ENCODE measurements around the gene C22orf23.
A peak's percentile ranks its signal among the peaks of the same experiment; 100 is the strongest.

Gene C22orf23

GRCh38 chr22:37916311-37916710, 37.1 kb downstream of the C22orf23 start:
- no peaks in the 10 kb centered on the region for H3K9me3 ChIP-seq (ENCODE audit: control insufficient read depth, insufficient read depth, low read length)
- no peaks in the 10 kb centered on the region for H3K27me3 ChIP-seq (ENCODE audit: control insufficient read depth, insufficient read depth, low read length)
- no peak overlapping the region for H3K9ac ChIP-seq (ENCODE audit: low read depth, low read length)
- no peak overlapping the region for H3K4me3 ChIP-seq (ENCODE audit: low read depth, low read length)
- H3K4me1 ChIP-seq (ENCODE audit: control insufficient read depth, insufficient read depth, low read length), result no peaks in the 10 kb centered on the region
- H3K36me3 ChIP-seq (ENCODE audit: control insufficient read depth, insufficient read depth, low read length), result peaks cover 10% of the 10 kb centered on the region

GRCh38 chr22:37913233-37913721, 40.1 kb downstream of the C22orf23 start:
- Histone ChIP-seq H3K4me1 (ENCODE audit: control insufficient read depth, insufficient read depth, low read length) (peaks cover 4% of the 10 kb centered on the region), H3K9ac (ENCODE audit: low read depth, low read length) (no peak overlapping the region), H3K9me3 (ENCODE audit: control insufficient read depth, insufficient read depth, low read length) (no peaks in the 10 kb centered on the region), H3K36me3 (ENCODE audit: control insufficient read depth, insufficient read depth, low read length) (peaks cover 5% of the 10 kb centered on the region), H3K27me3 (ENCODE audit: control insufficient read depth, insufficient read depth, low read length) (no peaks in the 10 kb centered on the region), H3K4me3 (ENCODE audit: low read depth, low read length) (no peak overlapping the region)

- Histone ChIP-seq H3K4me1 (ENCODE audit: control insufficient read depth, insufficient read depth, low read length) (peaks cover 6% of the 10 kb centered on the region), H3K4me3 (ENCODE audit: low read depth, low read length) (no peak overlapping the region), H3K9me3 (ENCODE audit: control insufficient read depth, insufficient read depth, low read length) (no peaks in the 10 kb centered on the region), H3K36me3 (ENCODE audit: control insufficient read depth, insufficient read depth, low read length) (peaks cover 5% of the 10 kb centered on the region), H3K9ac (ENCODE audit: low read depth, low read length) (no peak overlapping the region), H3K27me3 (ENCODE audit: control insufficient read depth, insufficient read depth, low read length) (no peaks in the 10 kb centered on the region)
These were observed 41.2 kb downstream of the C22orf23 start for GRCh38 chr22:37912171-37912570.

GRCh38 chr22:37911697-37912096, 41.7 kb downstream of the C22orf23 start:
- Histone ChIP-seq H3K4me3 (ENCODE audit: low read depth, low read length) (no peak overlapping the region), H3K9ac (ENCODE audit: low read depth, low read length) (no peak overlapping the region), H3K27me3 (ENCODE audit: control insufficient read depth, insufficient read depth, low read length) (no peaks in the 10 kb centered on the region), H3K9me3 (ENCODE audit: control insufficient read depth, insufficient read depth, low read length) (no peaks in the 10 kb centered on the region), H3K36me3 (ENCODE audit: control insufficient read depth, insufficient read depth, low read length) (peaks cover 5% of the 10 kb centered on the region), H3K4me1 (ENCODE audit: control insufficient read depth, insufficient read depth, low read length) (peaks cover 9% of the 10 kb centered on the region)

- Histone ChIP-seq H3K36me3 (ENCODE audit: control insufficient read depth, insufficient read depth, low read length) (peaks cover 5% of the 10 kb centered on the region), H3K27me3 (ENCODE audit: control insufficient read depth, insufficient read depth, low read length) (no peaks in the 10 kb centered on the region), H3K4me3 (ENCODE audit: low read depth, low read length) (no peak overlapping the region), H3K4me1 (ENCODE audit: control insufficient read depth, insufficient read depth, low read length) (peaks cover 9% of the 10 kb centered on the region), H3K9me3 (ENCODE audit: control insufficient read depth, insufficient read depth, low read length) (no peaks in the 10 kb centered on the region), H3K9ac (ENCODE audit: low read depth, low read length) (no peak overlapping the region)
These were observed 42.3 kb downstream of the C22orf23 start for GRCh38 chr22:37910890-37911672.

- Histone ChIP-seq H3K27me3 (ENCODE audit: control insufficient read depth, insufficient read depth, low read length) (no peaks in the 10 kb centered on the region), H3K9me3 (ENCODE audit: control insufficient read depth, insufficient read depth, low read length) (no peaks in the 10 kb centered on the region), H3K4me1 (ENCODE audit: control insufficient read depth, insufficient read depth, low read length) (peaks cover 11% of the 10 kb centered on the region), H3K36me3 (ENCODE audit: control insufficient read depth, insufficient read depth, low read length) (peaks cover 5% of the 10 kb centered on the region), H3K4me3 (ENCODE audit: low read depth, low read length) (no peak overlapping the region), H3K9ac (ENCODE audit: low read depth, low read length) (no peak overlapping the region)
These were observed 43.6 kb downstream of the C22orf23 start for GRCh38 chr22:37909766-37910165.

- Histone ChIP-seq H3K4me1 (ENCODE audit: control insufficient read depth, insufficient read depth, low read length) (peaks cover 11% of the 10 kb centered on the region), H3K27me3 (ENCODE audit: control insufficient read depth, insufficient read depth, low read length) (no peaks in the 10 kb centered on the region), H3K36me3 (ENCODE audit: control insufficient read depth, insufficient read depth, low read length) (no peaks in the 10 kb centered on the region), H3K9ac (ENCODE audit: low read depth, low read length) (no peak overlapping the region), H3K9me3 (ENCODE audit: control insufficient read depth, insufficient read depth, low read length) (no peaks in the 10 kb centered on the region), H3K4me3 (ENCODE audit: low read depth, low read length) (peak overlapping the region; percentile 59)
These were observed 46.1 kb downstream of the C22orf23 start for GRCh38 chr22:37907036-37907954.

- H3K9me3 ChIP-seq (ENCODE audit: control insufficient read depth, insufficient read depth, low read length), result no peaks in the 10 kb centered on the region
- H3K4me1 ChIP-seq (ENCODE audit: control insufficient read depth, insufficient read depth, low read length), result peaks cover 11% of the 10 kb centered on the region
- H3K36me3 ChIP-seq (ENCODE audit: control insufficient read depth, insufficient read depth, low read length), result no peaks in the 10 kb centered on the region
- no peaks in the 10 kb centered on the region for H3K27me3 ChIP-seq (ENCODE audit: control insufficient read depth, insufficient read depth, low read length)
- no peak overlapping the region for H3K9ac ChIP-seq (ENCODE audit: low read depth, low read length)
- H3K4me3 ChIP-seq (ENCODE audit: low read depth, low read length), result peak overlapping the region; percentile 59
These were observed 46.9 kb downstream of the C22orf23 start for GRCh38 chr22:37906364-37907008.

- Histone ChIP-seq H3K9ac (ENCODE audit: low read depth, low read length) (peak within 1 kb of the TSS; percentile 41), H3K27me3 (ENCODE audit: control insufficient read depth, insufficient read depth, low read length) (no peaks in the 10 kb centered on the region), H3K36me3 (ENCODE audit: control insufficient read depth, insufficient read depth, low read length) (no peaks in the 10 kb centered on the region), H3K9me3 (ENCODE audit: control insufficient read depth, insufficient read depth, low read length) (no peaks in the 10 kb centered on the region), H3K4me3 (ENCODE audit: low read depth, low read length) (peak within 1 kb of the TSS; percentile 59), H3K4me1 (ENCODE audit: control insufficient read depth, insufficient read depth, low read length) (peaks cover 10% of the 10 kb centered on the region)
These were observed 47.7 kb downstream of the C22orf23 start, which contains the start of gene MICALL1 for GRCh38 chr22:37905534-37906363. Gene MICALL1 (plus strand): TSS chr22:37906297. CDS start chr22:37906423, 126 bp downstream.

GRCh38 chr22:37904572-37905533, 48.5 kb downstream of the C22orf23 start:
- Histone ChIP-seq H3K4me1 (ENCODE audit: control insufficient read depth, insufficient read depth, low read length) (peaks cover 6% of the 10 kb centered on the region), H3K9me3 (ENCODE audit: control insufficient read depth, insufficient read depth, low read length) (no peaks in the 10 kb centered on the region), H3K27me3 (ENCODE audit: control insufficient read depth, insufficient read depth, low read length) (no peaks in the 10 kb centered on the region), H3K9ac (ENCODE audit: low read depth, low read length) (peak overlapping the region; percentile 41), H3K4me3 (ENCODE audit: low read depth, low read length) (peak overlapping the region; percentile 33), H3K36me3 (ENCODE audit: control insufficient read depth, insufficient read depth, low read length) (no peaks in the 10 kb centered on the region)
